ENCODE measurements around the gene GRB2.
"Not testable (repeated sequence)": the region's sequence is repeated elsewhere in the genome, so short reads cannot be mapped to it uniquely, and the experiment has no call there.

GRB2 gene

GRCh38 chr17:75292810-75293448 is 112.5 kb downstream of the GRB2 start:
- H3K4me3 ChIP-seq (ENCODE audit: insufficient read depth, low read depth, low read length, poor library complexity, severe bottlenecking); H3K27ac ChIP-seq (ENCODE audit: insufficient read depth, low read length, poor library complexity, severe bottlenecking); H3K9me3 ChIP-seq (ENCODE audit: control insufficient read depth, low read length); H3K27me3 ChIP-seq (replicated peaks; ENCODE audit: control insufficient read depth, insufficient read depth, low read length, poor library complexity, severe bottlenecking); DNase-seq; H3K4me1 ChIP-seq (ENCODE audit: control insufficient read depth, insufficient read depth, low read length, poor library complexity, severe bottlenecking); H3K36me3 ChIP-seq (ENCODE audit: control insufficient read depth, insufficient read depth, low read length): not testable (repeated sequence)

- peaks cover 11% of the 10 kb centered on the region for H3K36me3 ChIP-seq (ENCODE audit: control insufficient read depth, insufficient read depth, low read length)
- H3K4me3 ChIP-seq (ENCODE audit: insufficient read depth, low read depth, low read length, poor library complexity, severe bottlenecking): peak overlapping the region; percentile 74
- no peaks in the 10 kb centered on the region for H3K9me3 ChIP-seq (ENCODE audit: control insufficient read depth, low read length)
- DNase-seq: peak; percentile 47 to 64 (median 56)
- peak overlapping the region; percentile 97 for H3K27ac ChIP-seq (ENCODE audit: insufficient read depth, low read length, poor library complexity, severe bottlenecking)
- peaks cover 4% of the 10 kb centered on the region for H3K4me1 ChIP-seq (ENCODE audit: control insufficient read depth, insufficient read depth, low read length, poor library complexity, severe bottlenecking)
- H3K27me3 ChIP-seq (replicated peaks; ENCODE audit: control insufficient read depth, insufficient read depth, low read length, poor library complexity, severe bottlenecking): no peaks in the 10 kb centered on the region
These were observed 115.6 kb downstream of the GRB2 start for GRCh38 chr17:75289832-75290337.

GRCh38 chr17:75289115-75289831 is 116.2 kb downstream of the GRB2 start, which contains the start of gene SLC25A19:
SLC25A19 (minus strand) TSS chr17:75289433; CDS start chr17:75286764, 2,669 bp downstream.
- H3K27ac ChIP-seq (ENCODE audit: insufficient read depth, low read length, poor library complexity, severe bottlenecking): peak within 1 kb of the TSS; percentile 97
- peak; percentile 95 to 97 (median 96) for DNase-seq

GRCh38 chr17:75288770-75289114 is 116.7 kb downstream of the GRB2 start:
- DNase-seq: peak in 1 of 3 donors; percentile 16
- Histone ChIP-seq H3K9me3 (ENCODE audit: control insufficient read depth, low read length) (no peaks in the 10 kb centered on the region), H3K4me3 (ENCODE audit: insufficient read depth, low read depth, low read length, poor library complexity, severe bottlenecking) (peak overlapping the region; percentile 74), H3K36me3 (ENCODE audit: control insufficient read depth, insufficient read depth, low read length) (peaks cover 11% of the 10 kb centered on the region), H3K27me3 (replicated peaks; ENCODE audit: control insufficient read depth, insufficient read depth, low read length, poor library complexity, severe bottlenecking) (no peaks in the 10 kb centered on the region), H3K4me1 (ENCODE audit: control insufficient read depth, insufficient read depth, low read length, poor library complexity, severe bottlenecking) (peaks cover 4% of the 10 kb centered on the region), H3K27ac (ENCODE audit: insufficient read depth, low read length, poor library complexity, severe bottlenecking) (peak overlapping the region; percentile 97)

More at GRCh38 chr17:75289115-75289831, 116.2 kb downstream of the GRB2 start, which contains the start of gene SLC25A19:
- H3K36me3 ChIP-seq (ENCODE audit: control insufficient read depth, insufficient read depth, low read length): peaks cover 11% of the 10 kb centered on the region
- no peaks in the 10 kb centered on the region for H3K9me3 ChIP-seq (ENCODE audit: control insufficient read depth, low read length)
- peaks cover 4% of the 10 kb centered on the region for H3K4me1 ChIP-seq (ENCODE audit: control insufficient read depth, insufficient read depth, low read length, poor library complexity, severe bottlenecking)
- H3K4me3 ChIP-seq (ENCODE audit: insufficient read depth, low read depth, low read length, poor library complexity, severe bottlenecking): peak within 1 kb of the TSS; percentile 74
- H3K27me3 ChIP-seq (replicated peaks; ENCODE audit: control insufficient read depth, insufficient read depth, low read length, poor library complexity, severe bottlenecking): no peaks in the 10 kb centered on the region

GRCh38 chr17:75288359-75288758 is 117.1 kb downstream of the GRB2 start:
- peak overlapping the region; percentile 74 for H3K4me3 ChIP-seq (ENCODE audit: insufficient read depth, low read depth, low read length, poor library complexity, severe bottlenecking)
- H3K36me3 ChIP-seq (ENCODE audit: control insufficient read depth, insufficient read depth, low read length): peaks cover 11% of the 10 kb centered on the region
- H3K4me1 ChIP-seq (ENCODE audit: control insufficient read depth, insufficient read depth, low read length, poor library complexity, severe bottlenecking): peaks cover 4% of the 10 kb centered on the region
- no peak for DNase-seq
- H3K27me3 ChIP-seq (replicated peaks; ENCODE audit: control insufficient read depth, insufficient read depth, low read length, poor library complexity, severe bottlenecking): no peaks in the 10 kb centered on the region
- peak overlapping the region; percentile 97 for H3K27ac ChIP-seq (ENCODE audit: insufficient read depth, low read length, poor library complexity, severe bottlenecking)
- no peaks in the 10 kb centered on the region for H3K9me3 ChIP-seq (ENCODE audit: control insufficient read depth, low read length)

DNA sequence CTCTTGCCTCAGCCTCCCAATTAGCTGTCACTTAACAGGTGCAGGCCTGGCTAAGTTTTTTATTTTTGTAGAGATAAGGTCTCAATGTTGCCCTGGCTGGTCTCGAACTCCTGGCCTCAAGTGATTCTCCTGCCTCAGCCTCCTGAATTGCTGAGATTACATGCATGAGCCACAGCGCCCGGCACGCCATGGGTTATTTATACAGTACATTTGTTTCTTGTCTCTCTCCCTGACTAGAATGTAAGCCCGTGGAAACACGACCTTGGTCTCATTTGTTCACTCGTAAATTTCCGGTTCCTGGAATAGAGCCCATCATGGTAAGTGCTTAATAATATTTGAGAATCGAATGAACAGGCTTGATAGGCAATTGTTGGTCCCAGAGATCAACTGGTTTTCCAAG is 118.3 kb downstream of the GRB2 start:
- peaks cover 11% of the 10 kb centered on the region for H3K36me3 ChIP-seq (ENCODE audit: control insufficient read depth, insufficient read depth, low read length)
- no peaks in the 10 kb centered on the region for H3K9me3 ChIP-seq (ENCODE audit: control insufficient read depth, low read length)
- H3K4me3 ChIP-seq (ENCODE audit: insufficient read depth, low read depth, low read length, poor library complexity, severe bottlenecking): no peak overlapping the region
- no peak for DNase-seq
- H3K27me3 ChIP-seq (replicated peaks; ENCODE audit: control insufficient read depth, insufficient read depth, low read length, poor library complexity, severe bottlenecking): no peaks in the 10 kb centered on the region
- H3K4me1 ChIP-seq (ENCODE audit: control insufficient read depth, insufficient read depth, low read length, poor library complexity, severe bottlenecking): peaks cover 4% of the 10 kb centered on the region
- H3K27ac ChIP-seq (ENCODE audit: insufficient read depth, low read length, poor library complexity, severe bottlenecking): no peak overlapping the region

GRCh38 chr17:75285123-75285522 is 120.4 kb downstream of the GRB2 start:
- Histone ChIP-seq H3K27ac (ENCODE audit: insufficient read depth, low read length, poor library complexity, severe bottlenecking) (no peak overlapping the region), H3K9me3 (ENCODE audit: control insufficient read depth, low read length) (no peaks in the 10 kb centered on the region), H3K4me3 (ENCODE audit: insufficient read depth, low read depth, low read length, poor library complexity, severe bottlenecking) (no peak overlapping the region), H3K4me1 (ENCODE audit: control insufficient read depth, insufficient read depth, low read length, poor library complexity, severe bottlenecking) (peaks cover 4% of the 10 kb centered on the region), H3K27me3 (replicated peaks; ENCODE audit: control insufficient read depth, insufficient read depth, low read length, poor library complexity, severe bottlenecking) (no peaks in the 10 kb centered on the region), H3K36me3 (ENCODE audit: control insufficient read depth, insufficient read depth, low read length) (peaks cover 17% of the 10 kb centered on the region)
- no peak for DNase-seq

DNA sequence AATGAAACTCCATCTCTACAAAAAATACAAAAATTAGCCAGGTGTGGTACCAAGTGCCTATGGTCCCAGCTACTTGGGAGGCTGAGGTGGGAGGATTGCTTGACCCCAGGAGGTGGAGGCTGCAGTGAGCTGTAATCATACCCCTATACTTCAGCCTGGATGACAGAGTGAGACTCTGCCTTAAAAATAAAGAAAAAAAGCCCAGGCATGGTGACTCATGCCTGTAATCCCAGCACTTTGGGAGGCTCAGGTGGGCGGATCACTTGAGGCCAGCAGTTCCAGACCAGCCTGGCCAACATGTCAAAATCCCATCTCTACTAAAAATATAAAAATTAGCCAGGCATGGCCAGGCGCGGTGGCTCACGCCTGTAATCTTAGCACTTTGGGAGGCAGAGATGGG is 125.3 kb downstream of the GRB2 start:
- H3K27ac ChIP-seq (ENCODE audit: insufficient read depth, low read length, poor library complexity, severe bottlenecking); DNase-seq; H3K4me1 ChIP-seq (ENCODE audit: control insufficient read depth, insufficient read depth, low read length, poor library complexity, severe bottlenecking); H3K4me3 ChIP-seq (ENCODE audit: insufficient read depth, low read depth, low read length, poor library complexity, severe bottlenecking); H3K27me3 ChIP-seq (replicated peaks; ENCODE audit: control insufficient read depth, insufficient read depth, low read length, poor library complexity, severe bottlenecking); H3K9me3 ChIP-seq (ENCODE audit: control insufficient read depth, low read length): not testable (repeated sequence)
- H3K36me3 ChIP-seq (ENCODE audit: control insufficient read depth, insufficient read depth, low read length): peaks cover 18% of the 10 kb centered on the region

GRCh38 chr17:75277664-75278071 is 127.8 kb downstream of the GRB2 start:
- no peak overlapping the region for H3K4me3 ChIP-seq (ENCODE audit: insufficient read depth, low read depth, low read length, poor library complexity, severe bottlenecking)
- H3K27ac ChIP-seq (ENCODE audit: insufficient read depth, low read length, poor library complexity, severe bottlenecking): no peak overlapping the region
- no peak for DNase-seq
- no peaks in the 10 kb centered on the region for H3K27me3 ChIP-seq (replicated peaks; ENCODE audit: control insufficient read depth, insufficient read depth, low read length, poor library complexity, severe bottlenecking)
- H3K4me1 ChIP-seq (ENCODE audit: control insufficient read depth, insufficient read depth, low read length, poor library complexity, severe bottlenecking): peaks cover under 1% of the 10 kb centered on the region
- H3K36me3 ChIP-seq (ENCODE audit: control insufficient read depth, insufficient read depth, low read length): peaks cover 18% of the 10 kb centered on the region
- no peaks in the 10 kb centered on the region for H3K9me3 ChIP-seq (ENCODE audit: control insufficient read depth, low read length)

Measured in effector memory CD4-positive, alpha-beta T cell (primary cell).